ENCODE data around the gene MTARC2.

GRCh38 chr1:220770245-220770913, 22.3 kb downstream of the MTARC2 start:
- TF ChIP-seq CTCF (IDR thresholded peaks at IDR 0.05) (no peak), POLR2A (IDR thresholded peaks at IDR 0.05) (no peak)

Data from esophagus squamous epithelium (tissue), 4 donors.